Right lobe of liver (tissue), 4 donors: Measurements from ENCODE around the gene CFAP43.

Experiments used
- POLR2A ChIP-seq: fragments of 450-650 bp; IDR thresholded peaks from one replicate; pipeline ENCODE4 v1.6.1; 2017; ENCODE audit warnings: antibody characterized with exemption, mild to moderate bottlenecking
- TF ChIP-seq, protein P1 (sequence below), 4 donors: fragments of 200-600 bp in 3 of 4; fragments of 450-650 bp in 1 of 4; IDR thresholded peaks; one replicate each; pipeline versions ENCODE4 v1.5.1 to v1.8.0; 2016 to 2022; ENCODE audit warnings: antibody characterized with exemption in 4 of 4, mild to moderate bottlenecking in 2 of 4
- donor health status: DM: no; HTN: no; CAD: no.
- donor health status: DM: no; HTN: no; CAD: no.
- donor health status: DM: no; HTN: yes; CAD: no.

DNA sequence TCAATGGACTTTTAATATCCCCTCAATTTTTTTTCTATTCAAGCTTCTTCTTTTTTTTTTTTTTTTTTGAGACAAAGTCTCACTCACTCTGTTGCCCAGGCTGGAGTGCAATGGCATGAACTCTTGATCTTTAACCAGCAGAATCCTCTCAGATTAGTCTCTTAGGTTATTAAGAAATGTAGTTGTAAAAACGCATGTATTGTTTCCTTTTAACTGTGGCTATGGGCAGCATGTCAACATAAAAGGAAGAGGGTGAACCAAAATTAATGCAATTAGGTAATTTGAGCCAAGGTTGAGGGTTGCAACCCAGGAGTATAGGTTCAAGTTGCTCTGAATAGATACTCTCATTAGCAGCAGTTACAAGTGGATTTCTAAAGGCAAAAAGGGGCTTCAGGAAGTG, 18.2 kb upstream of the CFAP43 start:
- TF ChIP-seq, protein P1, sequence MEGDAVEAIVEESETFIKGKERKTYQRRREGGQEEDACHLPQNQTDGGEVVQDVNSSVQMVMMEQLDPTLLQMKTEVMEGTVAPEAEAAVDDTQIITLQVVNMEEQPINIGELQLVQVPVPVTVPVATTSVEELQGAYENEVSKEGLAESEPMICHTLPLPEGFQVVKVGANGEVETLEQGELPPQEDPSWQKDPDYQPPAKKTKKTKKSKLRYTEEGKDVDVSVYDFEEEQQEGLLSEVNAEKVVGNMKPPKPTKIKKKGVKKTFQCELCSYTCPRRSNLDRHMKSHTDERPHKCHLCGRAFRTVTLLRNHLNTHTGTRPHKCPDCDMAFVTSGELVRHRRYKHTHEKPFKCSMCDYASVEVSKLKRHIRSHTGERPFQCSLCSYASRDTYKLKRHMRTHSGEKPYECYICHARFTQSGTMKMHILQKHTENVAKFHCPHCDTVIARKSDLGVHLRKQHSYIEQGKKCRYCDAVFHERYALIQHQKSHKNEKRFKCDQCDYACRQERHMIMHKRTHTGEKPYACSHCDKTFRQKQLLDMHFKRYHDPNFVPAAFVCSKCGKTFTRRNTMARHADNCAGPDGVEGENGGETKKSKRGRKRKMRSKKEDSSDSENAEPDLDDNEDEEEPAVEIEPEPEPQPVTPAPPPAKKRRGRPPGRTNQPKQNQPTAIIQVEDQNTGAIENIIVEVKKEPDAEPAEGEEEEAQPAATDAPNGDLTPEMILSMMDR (IDR thresholded peaks at IDR 0.05): no peak
- no peak for TF ChIP-seq POLR2A
